K562 (cell line): ENCODE measurements around the gene VAMP8. TPM values are rescaled to one million over a fixed set of nuclear protein-coding genes. Genes with fewer than 3 reads are reported as not detected.

ENCODE experiments used
- ARID1B ChIP-seq: fragments of 450-650 bp; IDR thresholded peaks from 2 replicates; pipeline ENCODE4 v1.6.1; 2016; ENCODE audit warnings: antibody characterized with exemption, mild to moderate bottlenecking, inconsistent platforms
- CHD2 ChIP-seq: IDR thresholded peaks from 2 replicates; pipeline ENCODE4 v1.6.1; 2011; ENCODE audit warnings: low read depth, low read length
- ETV1 ChIP-seq: fragments of 450-650 bp; conservative IDR thresholded peaks from 2 replicates; pipeline ENCODE4 v1.6.1; 2016; ENCODE audit warnings: missing genetic modification characterization, control low read depth, low read depth, missing compliant biosample characterization
- FOS ChIP-seq: IDR thresholded peaks from 3 replicates; pipeline ENCODE4 v1.6.1; 2011; ENCODE audit not compliant: insufficient read length; ENCODE audit errors: extremely low read depth
- FOXJ2 ChIP-seq: fragments of 200-800 bp; sonication (Bioruptor generic); IDR thresholded peaks from 2 replicates; pipeline ENCODE4 v1.6.1; 2016; ENCODE audit warnings: missing genetic modification characterization, missing compliant biosample characterization
- HDAC1 ChIP-seq, 2 experiments: fragments of 450-650 bp; IDR thresholded peaks; 2 replicates each; pipeline ENCODE4 v1.6.1; 2016 to 2017; ENCODE audit warnings: inconsistent platforms in 1 of 2, mild to moderate bottlenecking in 1 of 2, moderate library complexity in 1 of 2
- KDM5B ChIP-seq: fragments of 200-600 bp; sonication (generic); IDR thresholded peaks from 2 replicates; pipeline ENCODE4 v1.6.1; 2012; ENCODE audit warnings: low read depth, mild to moderate bottlenecking, moderate library complexity, low read length, control low read depth, inconsistent platforms; ENCODE audit not compliant: insufficient replicate concordance
- MLLT1 ChIP-seq, 2 experiments: fragments of 450-650 bp; IDR thresholded peaks; 2 replicates each; pipeline ENCODE4 v1.6.1; 2016
- MTA3 ChIP-seq: fragments of 450-650 bp; formaldehyde crosslinking; IDR thresholded peaks from 2 replicates; pipeline ENCODE4 v1.6.1; 2017; ENCODE audit warnings: mild to moderate bottlenecking, borderline replicate concordance
- PHF8 ChIP-seq: fragments of 200-600 bp; sonication (generic); IDR thresholded peaks from 2 replicates; pipeline ENCODE4 v1.6.1; 2012; ENCODE audit warnings: mixed run types, mild to moderate bottlenecking, inconsistent platforms, low read length, moderate library complexity, borderline replicate concordance
- POLR2A ChIP-seq: fragments of 450-650 bp; conservative IDR thresholded peaks from 2 replicates; pipeline ENCODE4 v1.6.1; 2016
- RBFOX2 ChIP-seq: fragments of 200-400 bp; formaldehyde crosslinking; IDR thresholded peaks from 2 replicates; pipeline ENCODE4 v1.6.1; 2017; ENCODE audit warnings: low read depth, mild to moderate bottlenecking, low read length, moderate library complexity
- RERE ChIP-seq: sonication (generic); formaldehyde crosslinking; IDR thresholded peaks from 2 replicates; pipeline ENCODE4 v1.8.0; 2023; ENCODE audit warnings: missing genetic modification reagents, mild to moderate bottlenecking, borderline replicate concordance
- SP1 ChIP-seq: sonication (generic); formaldehyde crosslinking; IDR thresholded peaks from 2 replicates; pipeline ENCODE4 v1.8.1; 2022; ENCODE audit warnings: mild to moderate bottlenecking, missing genetic modification reagents
- SREBF2 ChIP-seq: sonication (generic); formaldehyde crosslinking; IDR thresholded peaks from 2 replicates; pipeline ENCODE4 v1.4.0; 2020; ENCODE audit warnings: mild to moderate bottlenecking, missing genetic modification reagents
- SRSF3 ChIP-seq: fragments of 200-400 bp; formaldehyde crosslinking; IDR thresholded peaks from 2 replicates; pipeline ENCODE4 v1.6.1; 2016; ENCODE audit warnings: mild to moderate bottlenecking, low read length, moderate library complexity; ENCODE audit not compliant: insufficient read depth
- TRIM24 ChIP-seq, 2 experiments: fragments of 450-650 bp; IDR thresholded peaks; 2 replicates each; pipeline ENCODE4 v1.6.1; 2016
- ZKSCAN1 ChIP-seq: fragments of 150-350 bp; IDR thresholded peaks from 2 replicates; pipeline ENCODE4 v1.6.1; 2016; ENCODE audit warnings: low read depth, low read length
- ZNF184 ChIP-seq: sonication (generic); formaldehyde crosslinking; IDR thresholded peaks from 2 replicates; pipeline ENCODE4 v1.5.0; 2020; ENCODE audit warnings: missing genetic modification reagents
- ZNF24 ChIP-seq: fragments of 450-650 bp; IDR thresholded peaks from 2 replicates; pipeline ENCODE4 v1.6.1; 2016
- ZNF668 ChIP-seq: fragments of 250-450 bp; sonication (Bioruptor Pico); IDR thresholded peaks from 2 replicates; pipeline ENCODE4 v1.8.0; 2022; ENCODE audit warnings: mild to moderate bottlenecking, inconsistent platforms
- ZNF695 ChIP-seq: fragments of 450-650 bp; formaldehyde crosslinking; IDR thresholded peaks from 2 replicates; pipeline ENCODE4 v1.4.0; 2020; ENCODE audit warnings: mild to moderate bottlenecking, moderate library complexity
- polyA plus RNA-seq, 8 experiments: library from polyadenylated mRNA; depleted of rRNA in 4 of 8; stranded (reverse) in 5 of 8; unstranded in 3 of 8; fragments of >200 nt; fragmentation: Nextera tagmentation in 2 of 8; fragmentation: Illumina TruSeq in 1 of 8; extraction: Ambion mirVana in 2 of 8; extraction: Trizol in 1 of 8; gene quantifications; 2 replicates each; pipeline versions ENCODE4 v1.2.1 to v1.2.3, GENCODE V29; 2011 to 2014; ENCODE audit warnings: inconsistent platforms in 1 of 8, missing spikeins in 1 of 8
- total RNA-seq, 7 experiments: library from RNA; depleted of rRNA in 6 of 7; stranded (reverse); fragments of >200 nt in 6 of 7; fragmentation: Illumina TruSeq in 2 of 7; extraction: Trizol in 2 of 7; gene quantifications; 2 replicates each; pipeline versions ENCODE4 v1.2.1 to v1.2.3, GENCODE V29; 2011 to 2021; ENCODE audit warnings: low replicate concordance in 1 of 7
- TF ChIP-seq, protein P1 (sequence below): fragments of 250-450 bp; sonication (Bioruptor Pico); IDR thresholded peaks from 2 replicates; pipeline ENCODE4 v1.8.0; 2021; ENCODE audit warnings: borderline replicate concordance, mild to moderate bottlenecking, moderate library complexity; ENCODE audit not compliant: poor library complexity, severe bottlenecking

Gene VAMP8
- total and polyA plus RNA-seq, 9 of the 15 experiments (the other 6 are each of a cell fraction or from before 2014, with no cell fraction given): 107 to 571 (median 248) TPM

DNA sequence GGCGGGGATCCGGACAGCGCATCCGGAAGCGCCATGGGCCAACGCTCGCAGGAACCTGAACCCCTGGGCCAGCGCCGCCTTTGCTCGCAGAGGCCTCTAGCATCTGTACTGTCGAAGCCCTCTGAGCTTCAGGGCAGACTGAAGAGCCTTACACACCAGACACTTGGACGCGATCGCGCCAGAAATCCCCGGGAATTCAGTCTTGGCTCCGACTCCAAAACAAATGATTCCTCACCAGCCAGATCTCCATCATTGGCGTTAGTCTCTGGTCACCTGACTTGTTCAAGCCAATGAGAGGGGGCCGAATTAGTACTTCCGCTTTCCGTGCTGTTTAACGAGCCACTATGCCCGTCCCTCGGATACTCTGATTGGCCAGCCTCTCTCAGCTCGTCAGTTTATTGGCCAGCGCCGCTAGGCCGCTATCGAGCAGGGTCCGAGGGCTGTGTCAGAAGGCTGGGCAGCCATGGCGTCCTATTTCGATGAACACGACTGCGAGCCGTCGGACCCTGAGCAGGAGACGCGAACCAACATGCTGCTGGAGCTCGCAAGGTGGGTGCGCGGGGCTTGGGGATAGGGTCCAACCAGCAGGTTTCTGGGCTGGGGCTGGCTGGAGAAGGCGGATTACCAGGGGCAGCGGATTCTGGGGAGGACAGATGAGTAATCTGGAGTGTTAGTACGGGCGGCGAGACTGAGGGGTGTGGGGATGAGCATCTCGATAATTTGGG, 18.1 kb downstream of the VAMP8 start, which contains the start of gene RNF181 (continued):
- TF ChIP-seq RERE (CRISPR knock-in tag) (no peak), KDM5B (peak; percentile 82), SRSF3 (no peak), MTA3 (peak; percentile 83; the same call in 1 of the 2 replicates), POLR2A (peak; percentile 93), RBFOX2 (peak; percentile 91), ETV1 (peak; percentile 78; the same call in 1 of the 2 replicates), FOXJ2 (no peak), ZKSCAN1 (no peak), ZNF668 (CRISPR knock-in tag) (no peak), ZNF24 (0 out of 2 replicates have a peak, but pooled peaks have one; percentile 26), PHF8 (peak; percentile 90; the same call in 1 of the 2 replicates), ZNF695 (CRISPR knock-in tag) (no peak), TRIM24 (IDR thresholded peaks at IDR 0.05) (no peak), FOS (peak; percentile 96), SREBF2 (CRISPR knock-in tag) (0 out of 2 replicates have a peak, but pooled peaks have one; percentile 51), CHD2 (peak; percentile 73), HDAC1 (IDR thresholded peaks at IDR 0.05) (peak in 1 of 2 experiments; percentile 82; a peak in 2 of 4 replicates), SP1 (CRISPR knock-in tag) (0 out of 2 replicates have a peak, but pooled peaks have one; percentile 39), ARID1B (no peak), ZNF184 (CRISPR knock-in tag) (no peak), MLLT1 (IDR thresholded peaks at IDR 0.05) (peak; percentile 44 to 71; a peak in 2 of 4 replicates)
- TF ChIP-seq, protein P1, sequence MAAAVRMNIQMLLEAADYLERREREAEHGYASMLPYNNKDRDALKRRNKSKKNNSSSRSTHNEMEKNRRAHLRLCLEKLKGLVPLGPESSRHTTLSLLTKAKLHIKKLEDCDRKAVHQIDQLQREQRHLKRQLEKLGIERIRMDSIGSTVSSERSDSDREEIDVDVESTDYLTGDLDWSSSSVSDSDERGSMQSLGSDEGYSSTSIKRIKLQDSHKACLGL (CRISPR knock-in tag): no peak
